Uterus (tissue), 4 donors: ENCODE results near the gene SNX3. TPM values are rescaled to one million over a fixed set of nuclear protein-coding genes. Genes with fewer than 3 reads are reported as not detected.

ENCODE experiments used
- DNase-seq, 2 donors: peaks; one replicate each; pipeline ENCODE4 v3.0.0-alpha.2; 2019 to 2020
- H3K27ac ChIP-seq, 2 donors: fragments of 200-600 bp; sonication (generic); 1 replicate in 1 of 2; 2 replicates in 1 of 2; pipeline ENCODE4 v1.5.1; 2016 to 2018
- H3K27me3 ChIP-seq, 2 donors: fragments of 200-600 bp; sonication (generic); one replicate each; pipeline ENCODE4 v1.5.1; 2018 to 2019; ENCODE audit warnings: control low read depth in 1 of 2
- H3K36me3 ChIP-seq, 2 donors: fragments of 200-600 bp; sonication (generic); one replicate each; pipeline ENCODE4 v1.5.1; 2019; ENCODE audit warnings: control low read depth in 1 of 2
- H3K4me1 ChIP-seq, 2 donors: fragments of 200-600 bp; sonication (generic); one replicate each; pipeline ENCODE4 v1.5.1; 2018 to 2019; ENCODE audit warnings: control low read depth in 1 of 2
- H3K4me3 ChIP-seq, 2 donors: fragments of 200-600 bp; sonication (generic); 1 replicate in 1 of 2; 2 replicates in 1 of 2; pipeline ENCODE4 v1.5.1; 2018 to 2019; ENCODE audit warnings: mild to moderate bottlenecking in 1 of 2
- H3K9me3 ChIP-seq, 2 donors: fragments of 200-600 bp; sonication (generic); one replicate each; pipeline ENCODE4 v1.5.1; 2019; ENCODE audit warnings: control low read depth in 1 of 2
- POLR2A ChIP-seq, 2 donors: fragments of 450-650 bp; IDR thresholded peaks; one replicate each; pipeline ENCODE4 v1.6.1; 2016; ENCODE audit warnings: antibody characterized with exemption in 2 of 2, mild to moderate bottlenecking in 1 of 2, moderate library complexity in 1 of 2
- intact Hi-C: fragments of 100-400 bp; cut with DNase I; formaldehyde crosslinking; loops from one replicate; pipeline ENCODE4 v1.15.1; 2023; ENCODE audit warnings: low total_unique reads
- total RNA-seq, 4 donors: library from RNA; depleted of rRNA in 3 of 4; stranded (reverse); fragments of >200 nt in 3 of 4; gene quantifications; one replicate each; pipeline versions ENCODE4 v1.1.0 to v1.2.4, GENCODE V29; 2014 to 2023
- TF ChIP-seq, protein P1 (sequence below), 4 experiments: fragments of 200-600 bp in 2 of 4; fragments of 450-650 bp in 2 of 4; sonication (generic) in 2 of 4; IDR thresholded peaks; one replicate each; pipeline ENCODE4 v1.5.1; 2016 to 2019; ENCODE audit warnings: antibody characterized with exemption in 4 of 4, mild to moderate bottlenecking in 2 of 4, moderate library complexity in 1 of 4
- donor health status: DM: yes; HTN: yes; CAD: no.

SNX3 gene
- total RNA-seq, 4 donors from 2014 or later, result 94.3 to 215 (median 160) TPM

DNA sequence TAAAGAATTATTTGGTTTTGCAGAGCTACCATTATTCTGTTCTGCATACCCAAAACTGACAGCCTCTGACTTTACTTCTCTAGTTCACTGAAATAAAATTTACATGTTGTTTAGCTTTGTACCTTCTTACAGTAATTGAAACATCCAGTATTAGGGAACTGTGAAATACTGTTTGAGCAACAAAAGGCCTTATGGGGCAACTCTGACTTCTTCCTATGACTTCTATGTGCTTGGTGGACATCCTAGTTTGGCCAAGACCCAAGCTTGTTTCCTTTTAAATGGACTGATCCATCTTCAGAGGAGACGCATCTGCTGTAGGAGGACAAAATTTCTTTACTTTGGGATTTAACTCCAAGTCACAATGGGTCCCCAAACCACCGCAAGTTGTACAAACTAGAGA lies 50.3 kb downstream of the SNX3 start:
- TF ChIP-seq, protein P1, sequence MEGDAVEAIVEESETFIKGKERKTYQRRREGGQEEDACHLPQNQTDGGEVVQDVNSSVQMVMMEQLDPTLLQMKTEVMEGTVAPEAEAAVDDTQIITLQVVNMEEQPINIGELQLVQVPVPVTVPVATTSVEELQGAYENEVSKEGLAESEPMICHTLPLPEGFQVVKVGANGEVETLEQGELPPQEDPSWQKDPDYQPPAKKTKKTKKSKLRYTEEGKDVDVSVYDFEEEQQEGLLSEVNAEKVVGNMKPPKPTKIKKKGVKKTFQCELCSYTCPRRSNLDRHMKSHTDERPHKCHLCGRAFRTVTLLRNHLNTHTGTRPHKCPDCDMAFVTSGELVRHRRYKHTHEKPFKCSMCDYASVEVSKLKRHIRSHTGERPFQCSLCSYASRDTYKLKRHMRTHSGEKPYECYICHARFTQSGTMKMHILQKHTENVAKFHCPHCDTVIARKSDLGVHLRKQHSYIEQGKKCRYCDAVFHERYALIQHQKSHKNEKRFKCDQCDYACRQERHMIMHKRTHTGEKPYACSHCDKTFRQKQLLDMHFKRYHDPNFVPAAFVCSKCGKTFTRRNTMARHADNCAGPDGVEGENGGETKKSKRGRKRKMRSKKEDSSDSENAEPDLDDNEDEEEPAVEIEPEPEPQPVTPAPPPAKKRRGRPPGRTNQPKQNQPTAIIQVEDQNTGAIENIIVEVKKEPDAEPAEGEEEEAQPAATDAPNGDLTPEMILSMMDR (IDR thresholded peaks at IDR 0.05), result no peak
- no peak for TF ChIP-seq POLR2A (IDR thresholded peaks at IDR 0.05)
- no peak overlapping the region for H3K4me3 ChIP-seq
- intact Hi-C loops, result no loop called here
- H3K36me3 ChIP-seq, result no peaks in the 10 kb centered on the region
- H3K9me3 ChIP-seq, result no peaks in the 10 kb centered on the region
- no peak for DNase-seq
- no peaks in the 10 kb centered on the region for H3K4me1 ChIP-seq
- H3K27me3 ChIP-seq, result no peaks in the 10 kb centered on the region
- no peak overlapping the region for H3K27ac ChIP-seq

DNA sequence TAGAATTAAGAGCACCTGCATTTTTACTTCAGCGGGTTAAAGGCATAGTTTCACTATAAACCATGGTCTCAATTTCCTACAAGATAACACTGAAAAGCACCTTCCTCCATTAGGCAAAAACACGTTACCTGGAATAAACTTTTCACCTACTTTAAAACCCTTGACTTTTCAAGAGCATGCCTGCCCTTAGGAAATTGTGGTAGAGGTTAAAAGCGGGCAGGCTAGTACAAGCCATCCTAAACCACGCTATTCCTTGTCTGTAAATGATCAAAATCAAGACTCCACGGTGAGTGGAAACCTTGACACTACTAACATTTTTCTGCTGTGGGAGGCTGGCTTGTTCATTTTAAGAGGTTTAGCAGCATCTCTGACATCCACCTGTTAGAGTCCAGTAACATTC lies 51.1 kb downstream of the SNX3 start:
- intact Hi-C loops, result no loop called here
- Histone ChIP-seq H3K27ac (no peak overlapping the region), H3K9me3 (no peaks in the 10 kb centered on the region), H3K27me3 (no peaks in the 10 kb centered on the region), H3K4me1 (no peaks in the 10 kb centered on the region), H3K4me3 (no peak overlapping the region), H3K36me3 (no peaks in the 10 kb centered on the region)
- TF ChIP-seq POLR2A (IDR thresholded peaks at IDR 0.05), result no peak
- TF ChIP-seq, protein P1 (IDR thresholded peaks at IDR 0.05), result no peak
- no peak for DNase-seq

DNA sequence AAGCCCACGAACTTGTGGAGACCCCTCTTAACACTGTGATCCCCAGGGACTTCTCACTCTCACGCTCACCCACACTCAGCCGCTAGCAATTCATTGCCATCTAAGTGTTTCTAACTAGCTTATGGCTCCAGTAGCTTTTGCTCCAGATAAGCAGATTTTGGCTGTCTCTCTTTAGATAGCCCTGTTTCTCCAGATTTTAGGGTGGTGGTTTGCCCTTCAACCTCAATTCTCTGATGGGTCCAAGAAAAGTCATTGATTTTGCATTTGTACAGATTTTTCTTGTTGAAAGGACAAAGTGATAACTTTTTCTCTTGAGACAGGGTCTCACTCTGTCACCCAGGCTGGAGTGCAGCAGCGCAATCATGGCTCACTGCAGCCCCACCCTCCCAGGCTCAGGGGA lies 53.8 kb downstream of the SNX3 start:
- H3K27ac ChIP-seq, result no peak overlapping the region
- no peak for DNase-seq
- H3K4me3 ChIP-seq, result no peak overlapping the region
- intact Hi-C loops, result no loop called here
- no peaks in the 10 kb centered on the region for H3K9me3 ChIP-seq
- no peaks in the 10 kb centered on the region for H3K36me3 ChIP-seq
- no peaks in the 10 kb centered on the region for H3K4me1 ChIP-seq
- H3K27me3 ChIP-seq, result no peaks in the 10 kb centered on the region
- TF ChIP-seq POLR2A (IDR thresholded peaks at IDR 0.05), result no peak
- TF ChIP-seq, protein P1 (IDR thresholded peaks at IDR 0.05), result no peak

DNA sequence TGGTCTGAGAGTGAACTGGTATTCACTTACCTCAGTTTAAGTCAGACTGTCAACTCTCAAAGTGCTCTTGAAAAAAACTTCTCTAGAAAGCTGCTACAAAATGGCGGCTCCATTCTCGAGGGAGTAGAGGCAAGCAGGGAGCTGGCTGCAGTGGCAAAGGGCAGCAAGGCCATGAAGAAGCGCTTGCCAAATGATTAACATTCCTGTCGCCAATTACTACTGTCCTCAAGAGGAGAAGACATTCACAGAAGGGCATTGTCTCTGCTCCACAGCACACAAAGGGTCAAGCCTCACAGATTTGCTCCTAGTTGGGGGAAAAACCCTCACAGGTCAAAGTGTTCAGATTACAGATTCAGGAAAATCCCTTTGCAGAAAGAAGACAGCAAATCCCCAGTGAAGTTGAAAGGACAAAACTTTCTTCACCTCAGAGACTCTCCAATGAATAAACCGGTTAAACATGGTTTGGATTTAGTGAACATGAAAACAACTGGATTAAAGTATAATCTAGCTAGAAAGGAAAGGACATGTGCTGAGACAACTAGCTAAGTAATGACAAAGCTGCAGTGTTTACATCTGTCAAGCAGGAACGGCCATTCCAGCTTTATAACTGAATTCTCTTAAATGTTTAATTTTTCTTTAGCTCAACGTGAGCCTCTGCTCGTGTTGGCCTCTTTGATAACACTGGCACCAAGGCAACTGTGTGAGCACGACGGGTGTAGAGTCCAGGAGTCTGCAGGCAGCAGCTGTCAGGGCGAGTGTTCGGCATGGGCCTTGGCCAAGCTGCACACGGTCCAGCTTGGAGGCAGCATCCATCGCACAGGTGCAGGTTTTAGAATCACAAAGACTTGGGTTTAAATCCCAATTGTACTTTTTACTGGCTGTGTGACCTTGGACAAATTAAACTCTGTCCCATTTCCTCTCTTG lies 57.4 kb downstream of the SNX3 start:
- no peaks in the 10 kb centered on the region for H3K36me3 ChIP-seq

DNA sequence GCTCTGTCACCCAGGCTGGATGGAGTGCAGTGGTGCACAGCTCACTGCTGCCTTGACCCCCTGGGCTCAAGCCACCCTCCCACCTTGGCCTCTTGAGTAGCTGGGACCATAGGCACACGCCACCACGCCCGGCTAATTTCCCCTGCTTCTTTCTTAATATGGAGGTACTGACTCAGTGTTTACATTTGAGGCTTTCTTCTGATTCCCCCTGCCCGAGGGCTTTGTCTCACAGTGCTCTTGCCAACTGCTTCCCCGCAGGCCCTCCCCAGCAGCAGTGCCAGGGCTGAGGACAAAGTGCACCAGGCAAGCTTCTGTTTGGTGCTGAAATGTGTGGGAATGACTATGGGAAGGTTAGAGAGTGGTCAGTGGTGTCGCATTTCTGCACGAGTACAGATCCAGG lies 60.2 kb downstream of the SNX3 start:
- no peaks in the 10 kb centered on the region for H3K27me3 ChIP-seq

More for the DNA sequence above, 57.4 kb downstream of the SNX3 start:
- TF ChIP-seq, protein P1 (IDR thresholded peaks at IDR 0.05), result no peak
- no peak for TF ChIP-seq POLR2A (IDR thresholded peaks at IDR 0.05)
- H3K27me3 ChIP-seq, result no peaks in the 10 kb centered on the region
- no peaks in the 10 kb centered on the region for H3K4me1 ChIP-seq
- no peak overlapping the region for H3K27ac ChIP-seq
- H3K4me3 ChIP-seq, result no peak overlapping the region
- DNase-seq, result no peak
- H3K9me3 ChIP-seq, result no peaks in the 10 kb centered on the region
- intact Hi-C loops, result no loop called here

More for the DNA sequence above, 60.2 kb downstream of the SNX3 start:
- Histone ChIP-seq H3K4me1 (no peaks in the 10 kb centered on the region), H3K36me3 (no peaks in the 10 kb centered on the region), H3K27ac (no peak overlapping the region), H3K4me3 (no peak overlapping the region), H3K9me3 (no peaks in the 10 kb centered on the region)
- DNase-seq, result no peak
- intact Hi-C loops, result no loop called here
- TF ChIP-seq, protein P1 (IDR thresholded peaks at IDR 0.05), result no peak
- TF ChIP-seq POLR2A (IDR thresholded peaks at IDR 0.05), result no peak
